ENCODE data around the gene PPM1H. TPM values are rescaled to one million over a fixed set of nuclear protein-coding genes. Genes with fewer than 3 reads are reported as not detected.

PPM1H gene
- total RNA-seq, 1 experiment from 2014 or later, result 37.1 TPM

DNA sequence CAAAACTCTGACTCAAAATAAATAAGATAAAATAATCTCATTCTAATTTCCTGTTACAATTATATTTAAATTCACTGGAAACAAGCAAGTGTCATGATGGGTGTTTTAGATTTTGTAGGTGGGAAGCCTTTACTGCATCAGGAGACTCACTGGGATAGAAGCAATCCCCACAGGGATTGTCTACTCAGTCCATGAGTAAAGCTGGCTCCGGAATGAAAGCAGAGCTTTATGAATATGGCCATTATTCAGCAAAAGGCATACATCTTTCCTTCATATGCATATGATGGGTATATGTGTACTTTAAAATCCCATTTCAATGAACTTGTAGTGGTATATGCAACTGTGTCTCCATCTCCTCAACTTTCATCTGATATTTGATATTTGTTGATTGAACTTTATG, 25.4 kb upstream of the PPM1H start:
- CTCF ChIA-PET, result no interaction called here
- Mint-ChIP-seq H3K36me3 (no peaks in the 10 kb centered on the region), H3K27me3 (ENCODE audit: low read depth) (peaks cover 33% of the 10 kb centered on the region), H3K4me3 (no peak overlapping the region), H3K4me1 (peaks cover 34% of the 10 kb centered on the region), H3K27ac (no peak overlapping the region), H3K9me3 (no peaks in the 10 kb centered on the region)
- POLR2A ChIA-PET, result no interaction called here
- no peak for ATAC-seq
- DNase-seq (ENCODE audit: low spot score), result no peak
- no peak for TF ChIP-seq ZMAT4 (CRISPR knock-in tag; IDR thresholded peaks at IDR 0.05)
- TF ChIP-seq ZNF671 (CRISPR knock-in tag; IDR thresholded peaks at IDR 0.05), result no peak

DNA sequence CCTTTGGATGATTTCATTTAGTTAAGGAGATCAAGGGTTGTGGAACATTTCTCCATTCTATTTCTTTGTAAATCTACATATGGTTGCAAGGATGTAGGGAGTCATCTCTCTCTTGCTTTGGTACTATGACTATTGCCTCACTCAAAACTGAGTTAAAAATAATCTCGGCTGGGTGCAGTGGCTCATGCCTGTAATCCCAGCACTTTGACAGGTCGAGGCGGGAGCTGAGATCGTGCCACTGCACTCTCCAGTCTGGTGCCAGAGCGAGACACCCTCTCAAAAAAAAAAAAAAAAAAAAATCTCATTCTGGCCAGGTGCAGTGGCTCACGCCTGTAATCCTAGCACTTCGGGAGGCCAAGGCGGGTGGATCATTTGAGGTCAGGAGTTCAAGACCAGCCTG, 24.8 kb upstream of the PPM1H start:
- H3K4me1 Mint-ChIP-seq, result peaks cover 34% of the 10 kb centered on the region
- no peak overlapping the region for H3K27ac Mint-ChIP-seq
- ChIA-PET POLR2A (no interaction called here), CTCF (interaction anchor here (0.6 kb wide), 1 partner anchor 95 kb away, joined by 3 read pairs; no protein-coding TSS in a partner anchor)
- TF ChIP-seq ZBTB21 (CRISPR knock-in tag; IDR thresholded peaks at IDR 0.05; ENCODE audit: borderline replicate concordance), result no peak
- TF ChIP-seq ZNF121 (CRISPR knock-in tag; IDR thresholded peaks at IDR 0.05), result no peak
- TF ChIP-seq, protein P1, sequence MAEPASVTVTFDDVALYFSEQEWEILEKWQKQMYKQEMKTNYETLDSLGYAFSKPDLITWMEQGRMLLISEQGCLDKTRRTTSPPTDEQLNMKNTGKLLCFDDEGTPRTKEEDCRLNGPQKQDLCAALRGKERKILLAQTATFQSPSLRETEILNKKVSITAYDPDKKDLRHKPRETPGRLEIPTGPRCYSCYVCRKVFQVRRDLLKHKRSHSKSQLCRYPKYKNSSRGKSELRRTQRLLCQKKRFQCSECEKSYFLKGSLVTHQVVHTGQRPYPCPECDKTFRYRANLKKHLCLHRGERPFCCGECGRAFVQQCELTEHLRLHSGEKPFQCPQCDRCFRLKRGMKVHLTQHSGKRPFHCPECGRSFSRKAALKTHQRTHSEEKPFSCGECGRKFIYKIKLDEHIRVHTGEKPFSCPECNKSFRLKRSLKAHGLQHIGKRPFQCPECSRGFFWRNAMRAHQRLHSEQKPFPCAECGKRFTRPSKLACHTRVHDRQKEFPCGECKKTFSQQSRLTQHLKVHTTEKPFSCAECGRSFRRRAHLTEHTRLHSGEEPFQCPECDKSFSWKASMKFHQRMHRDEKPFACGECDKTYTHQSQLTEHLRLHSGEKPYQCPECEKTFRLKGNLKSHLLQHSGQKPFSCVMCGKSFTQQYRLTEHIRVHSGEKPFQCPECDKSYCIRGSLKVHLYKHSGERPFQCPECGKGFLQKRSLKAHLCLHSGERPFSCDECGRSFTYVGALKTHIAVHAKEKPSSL (CRISPR knock-in tag; conservative IDR thresholded peaks at IDR 0.05), result no peak
- TF ChIP-seq, protein P2, sequence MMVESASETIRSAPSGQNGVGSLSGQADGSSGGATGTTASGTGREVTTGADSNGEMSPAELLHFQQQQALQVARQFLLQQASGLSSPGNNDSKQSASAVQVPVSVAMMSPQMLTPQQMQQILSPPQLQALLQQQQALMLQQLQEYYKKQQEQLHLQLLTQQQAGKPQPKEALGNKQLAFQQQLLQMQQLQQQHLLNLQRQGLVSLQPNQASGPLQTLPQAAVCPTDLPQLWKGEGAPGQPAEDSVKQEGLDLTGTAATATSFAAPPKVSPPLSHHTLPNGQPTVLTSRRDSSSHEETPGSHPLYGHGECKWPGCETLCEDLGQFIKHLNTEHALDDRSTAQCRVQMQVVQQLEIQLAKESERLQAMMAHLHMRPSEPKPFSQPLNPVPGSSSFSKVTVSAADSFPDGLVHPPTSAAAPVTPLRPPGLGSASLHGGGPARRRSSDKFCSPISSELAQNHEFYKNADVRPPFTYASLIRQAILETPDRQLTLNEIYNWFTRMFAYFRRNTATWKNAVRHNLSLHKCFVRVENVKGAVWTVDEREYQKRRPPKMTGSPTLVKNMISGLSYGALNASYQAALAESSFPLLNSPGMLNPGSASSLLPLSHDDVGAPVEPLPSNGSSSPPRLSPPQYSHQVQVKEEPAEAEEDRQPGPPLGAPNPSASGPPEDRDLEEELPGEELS (CRISPR knock-in tag; IDR thresholded peaks at IDR 0.05), result no peak
- TF ChIP-seq, protein P3, sequence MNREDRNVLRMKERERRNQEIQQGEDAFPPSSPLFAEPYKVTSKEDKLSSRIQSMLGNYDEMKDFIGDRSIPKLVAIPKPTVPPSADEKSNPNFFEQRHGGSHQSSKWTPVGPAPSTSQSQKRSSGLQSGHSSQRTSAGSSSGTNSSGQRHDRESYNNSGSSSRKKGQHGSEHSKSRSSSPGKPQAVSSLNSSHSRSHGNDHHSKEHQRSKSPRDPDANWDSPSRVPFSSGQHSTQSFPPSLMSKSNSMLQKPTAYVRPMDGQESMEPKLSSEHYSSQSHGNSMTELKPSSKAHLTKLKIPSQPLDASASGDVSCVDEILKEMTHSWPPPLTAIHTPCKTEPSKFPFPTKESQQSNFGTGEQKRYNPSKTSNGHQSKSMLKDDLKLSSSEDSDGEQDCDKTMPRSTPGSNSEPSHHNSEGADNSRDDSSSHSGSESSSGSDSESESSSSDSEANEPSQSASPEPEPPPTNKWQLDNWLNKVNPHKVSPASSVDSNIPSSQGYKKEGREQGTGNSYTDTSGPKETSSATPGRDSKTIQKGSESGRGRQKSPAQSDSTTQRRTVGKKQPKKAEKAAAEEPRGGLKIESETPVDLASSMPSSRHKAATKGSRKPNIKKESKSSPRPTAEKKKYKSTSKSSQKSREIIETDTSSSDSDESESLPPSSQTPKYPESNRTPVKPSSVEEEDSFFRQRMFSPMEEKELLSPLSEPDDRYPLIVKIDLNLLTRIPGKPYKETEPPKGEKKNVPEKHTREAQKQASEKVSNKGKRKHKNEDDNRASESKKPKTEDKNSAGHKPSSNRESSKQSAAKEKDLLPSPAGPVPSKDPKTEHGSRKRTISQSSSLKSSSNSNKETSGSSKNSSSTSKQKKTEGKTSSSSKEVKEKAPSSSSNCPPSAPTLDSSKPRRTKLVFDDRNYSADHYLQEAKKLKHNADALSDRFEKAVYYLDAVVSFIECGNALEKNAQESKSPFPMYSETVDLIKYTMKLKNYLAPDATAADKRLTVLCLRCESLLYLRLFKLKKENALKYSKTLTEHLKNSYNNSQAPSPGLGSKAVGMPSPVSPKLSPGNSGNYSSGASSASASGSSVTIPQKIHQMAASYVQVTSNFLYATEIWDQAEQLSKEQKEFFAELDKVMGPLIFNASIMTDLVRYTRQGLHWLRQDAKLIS (CRISPR knock-in tag; IDR thresholded peaks at IDR 0.05; ENCODE audit: borderline replicate concordance), result no peak
- TF ChIP-seq ATF2 (CRISPR knock-in tag; IDR thresholded peaks at IDR 0.05; ENCODE audit: borderline replicate concordance, low read depth), result no peak
- no peak for TF ChIP-seq ATF6 (CRISPR knock-in tag; IDR thresholded peaks at IDR 0.05)
- TF ChIP-seq, protein P4, sequence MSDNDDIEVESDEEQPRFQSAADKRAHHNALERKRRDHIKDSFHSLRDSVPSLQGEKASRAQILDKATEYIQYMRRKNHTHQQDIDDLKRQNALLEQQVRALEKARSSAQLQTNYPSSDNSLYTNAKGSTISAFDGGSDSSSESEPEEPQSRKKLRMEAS (CRISPR knock-in tag; IDR thresholded peaks at IDR 0.05), result no peak
- TF ChIP-seq MLX (CRISPR knock-in tag; IDR thresholded peaks at IDR 0.05), result no peak
- TF ChIP-seq ZNF138 (CRISPR knock-in tag; conservative IDR thresholded peaks at IDR 0.05), result no peak
- TF ChIP-seq E2F4 (CRISPR knock-in tag; IDR thresholded peaks at IDR 0.05; ENCODE audit: borderline replicate concordance, low read depth), result no peak
- H3K36me3 Mint-ChIP-seq, result no peaks in the 10 kb centered on the region
- no peaks in the 10 kb centered on the region for H3K9me3 Mint-ChIP-seq
- ATAC-seq (no peak), DNase-seq (ENCODE audit: low spot score) (no peak)
- H3K27me3 Mint-ChIP-seq (ENCODE audit: low read depth), result peaks cover 33% of the 10 kb centered on the region
- H3K4me3 Mint-ChIP-seq, result no peak overlapping the region

All from WTC11 (cell line).